Smooth muscle cell (in vitro differentiated cells): ENCODE data around the gene LUC7L2. TPM values are rescaled to one million over a fixed set of nuclear protein-coding genes. Genes with fewer than 3 reads are reported as not detected.
A peak's percentile ranks its signal among the peaks of the same experiment; 100 is the strongest.

ENCODE experiments used
- DNase-seq: peaks from one replicate; lab custom pipeline; 2025; ENCODE audit not compliant: unreplicated experiment; lab: John Stamatoyannopoulos, UW
- H2AFZ ChIP-seq: fragments of 200-600 bp; sonication (generic); 2 replicates; pipeline ENCODE4 v1.6.0; 2016; ENCODE audit warnings: antibody characterized with exemption, low read depth, mild to moderate bottlenecking
- H3F3A ChIP-seq: fragments of 200-600 bp; sonication (generic); 2 replicates; pipeline ENCODE4 v1.6.0; 2017; ENCODE audit warnings: antibody characterized with exemption, low read depth
- H3K27ac ChIP-seq: fragments of 200-600 bp; sonication (generic); 2 replicates; pipeline ENCODE4 v1.5.1; 2016; ENCODE audit warnings: low read depth, mild to moderate bottlenecking
- H3K27me3 ChIP-seq: fragments of 200-600 bp; sonication (generic); 2 replicates; pipeline ENCODE4 v1.6.1; 2016; ENCODE audit warnings: low read depth, mild to moderate bottlenecking
- H3K36me3 ChIP-seq: fragments of 200-600 bp; sonication (generic); 2 replicates; pipeline ENCODE4 v1.5.1; 2016; ENCODE audit warnings: low read depth
- H3K4me1 ChIP-seq: fragments of 200-600 bp; sonication (generic); 2 replicates; pipeline ENCODE4 v1.5.1; 2016; ENCODE audit warnings: low read depth
- H3K4me2 ChIP-seq: fragments of 200-600 bp; sonication (generic); 2 replicates; pipeline ENCODE4 v1.6.0; 2016; ENCODE audit warnings: mild to moderate bottlenecking
- H3K4me3 ChIP-seq: fragments of 200-600 bp; sonication (generic); 2 replicates; pipeline ENCODE4 v1.5.1; 2016; ENCODE audit warnings: mild to moderate bottlenecking
- H3K79me2 ChIP-seq: fragments of 200-600 bp; sonication (generic); 2 replicates; pipeline ENCODE4 v1.6.0; 2016; ENCODE audit warnings: low read depth, mild to moderate bottlenecking
- H3K9ac ChIP-seq: fragments of 200-600 bp; sonication (generic); 2 replicates; pipeline ENCODE4 v1.6.0; 2016; ENCODE audit warnings: low read depth
- H3K9me3 ChIP-seq: fragments of 200-600 bp; sonication (generic); replicated peaks from 2 replicates; pipeline ENCODE4 v1.5.1; 2016; ENCODE audit warnings: low read depth
- H4K20me1 ChIP-seq: fragments of 200-600 bp; sonication (generic); 2 replicates; pipeline ENCODE4 v1.6.0; 2016; ENCODE audit warnings: low read depth
- WGBS: methylation state at CpG from one replicate; pipeline ENCODE4 v1.1.7; 2016; ENCODE audit warnings: low lambda C conversion rate; 5-methylcytosine and 5-hydroxymethylcytosine counted together
- polyA plus RNA-seq: library from polyadenylated mRNA; unstranded; fragments of >200 nt; fragmentation: Nextera tagmentation; extraction: Ambion mirVana; gene quantifications from 2 replicates; pipeline ENCODE4 v1.2.1, GENCODE V29; 2016
- total RNA-seq: library from RNA; depleted of rRNA; stranded (reverse); fragments of >200 nt; gene quantifications from 2 replicates; pipeline ENCODE4 v1.2.3, GENCODE V29; 2014
- TF ChIP-seq, protein P1 (sequence below): fragments of 200-600 bp; sonication (generic); IDR thresholded peaks from 2 replicates; pipeline ENCODE4 v1.5.1; 2017; ENCODE audit warnings: borderline replicate concordance, mild to moderate bottlenecking, antibody characterized with exemption; ENCODE audit not compliant: insufficient read depth, poor library complexity, severe bottlenecking

Gene LUC7L2
- total and polyA plus RNA-seq, 2 experiments from 2014 or later: 60.0 to 70.5 TPM

DNA sequence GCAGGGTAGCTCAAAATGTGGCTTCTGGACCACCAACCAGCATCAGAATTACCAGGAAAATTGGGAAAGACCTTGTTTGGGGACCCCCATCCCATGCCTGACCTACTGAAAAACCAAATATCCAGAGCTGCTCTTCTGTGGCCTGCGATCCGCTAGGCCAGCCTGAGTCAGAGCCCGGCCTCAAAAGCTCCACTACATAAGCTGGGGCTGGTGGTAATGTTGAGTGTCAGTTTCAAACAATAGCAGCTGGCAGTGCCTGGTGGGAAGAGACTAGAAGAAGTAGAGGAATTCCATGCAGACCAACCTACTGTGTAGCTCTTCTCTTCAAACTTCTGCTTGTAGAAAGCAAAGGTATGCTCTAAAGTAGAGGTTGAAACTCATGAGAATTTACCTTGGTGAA is 71.8 kb downstream of the LUC7L2 start:
- no peak overlapping the region for H3K4me2 ChIP-seq
- no peaks in the 10 kb centered on the region for H3K36me3 ChIP-seq
- peak overlapping the region; percentile 3 for H3K27ac ChIP-seq
- no peak overlapping the region for H2AFZ ChIP-seq
- H3F3A ChIP-seq: peaks cover 6% of the 10 kb centered on the region
- H3K4me3 ChIP-seq: no peak overlapping the region
- H3K27me3 ChIP-seq: no peaks in the 10 kb centered on the region
- no peak for DNase-seq
- no peaks in the 10 kb centered on the region for H3K4me1 ChIP-seq
- H3K79me2 ChIP-seq: no peaks in the 10 kb centered on the region
- 71% methylated on average over 3 of the region's 3 CpGs for WGBS
- no peak overlapping the region for H3K9ac ChIP-seq
- H4K20me1 ChIP-seq: peaks cover 9% of the 10 kb centered on the region
- TF ChIP-seq, protein P1, sequence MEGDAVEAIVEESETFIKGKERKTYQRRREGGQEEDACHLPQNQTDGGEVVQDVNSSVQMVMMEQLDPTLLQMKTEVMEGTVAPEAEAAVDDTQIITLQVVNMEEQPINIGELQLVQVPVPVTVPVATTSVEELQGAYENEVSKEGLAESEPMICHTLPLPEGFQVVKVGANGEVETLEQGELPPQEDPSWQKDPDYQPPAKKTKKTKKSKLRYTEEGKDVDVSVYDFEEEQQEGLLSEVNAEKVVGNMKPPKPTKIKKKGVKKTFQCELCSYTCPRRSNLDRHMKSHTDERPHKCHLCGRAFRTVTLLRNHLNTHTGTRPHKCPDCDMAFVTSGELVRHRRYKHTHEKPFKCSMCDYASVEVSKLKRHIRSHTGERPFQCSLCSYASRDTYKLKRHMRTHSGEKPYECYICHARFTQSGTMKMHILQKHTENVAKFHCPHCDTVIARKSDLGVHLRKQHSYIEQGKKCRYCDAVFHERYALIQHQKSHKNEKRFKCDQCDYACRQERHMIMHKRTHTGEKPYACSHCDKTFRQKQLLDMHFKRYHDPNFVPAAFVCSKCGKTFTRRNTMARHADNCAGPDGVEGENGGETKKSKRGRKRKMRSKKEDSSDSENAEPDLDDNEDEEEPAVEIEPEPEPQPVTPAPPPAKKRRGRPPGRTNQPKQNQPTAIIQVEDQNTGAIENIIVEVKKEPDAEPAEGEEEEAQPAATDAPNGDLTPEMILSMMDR: no peak
- H3K9me3 ChIP-seq: no peaks in the 10 kb centered on the region

DNA sequence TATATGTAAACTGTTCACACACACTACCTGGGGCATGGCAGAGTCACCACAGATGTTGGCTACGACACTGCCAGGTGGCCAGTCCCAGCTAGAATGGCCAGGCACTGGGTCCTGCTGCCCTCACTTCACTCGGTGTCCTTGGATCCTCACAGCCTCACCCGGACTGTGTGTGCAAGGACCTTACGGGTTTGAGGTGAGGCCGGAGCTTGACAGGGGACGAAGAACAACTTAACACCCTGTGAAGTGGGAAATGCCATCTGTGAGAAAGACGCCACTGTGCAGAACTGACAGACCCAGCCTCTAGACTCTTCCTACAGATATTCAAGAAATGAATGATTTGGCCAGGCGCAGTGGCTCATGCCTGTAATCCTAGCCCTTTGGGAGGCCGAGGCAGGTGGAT is 77.1 kb downstream of the LUC7L2 start:
- DNase-seq: no peak
- H3K4me3 ChIP-seq: no peak overlapping the region
- no peak overlapping the region for H3K9ac ChIP-seq
- H2AFZ ChIP-seq: no peak overlapping the region
- no peaks in the 10 kb centered on the region for H3K27me3 ChIP-seq
- TF ChIP-seq, protein P1: no peak
- H3K36me3 ChIP-seq: no peaks in the 10 kb centered on the region
- WGBS: 96% methylated on average over 9 of the region's 9 CpGs
- no peak overlapping the region for H3K27ac ChIP-seq
- no peaks in the 10 kb centered on the region for H4K20me1 ChIP-seq
- H3K79me2 ChIP-seq: no peaks in the 10 kb centered on the region
- H3F3A ChIP-seq: peaks cover 6% of the 10 kb centered on the region
- no peaks in the 10 kb centered on the region for H3K4me1 ChIP-seq
- no peak overlapping the region for H3K4me2 ChIP-seq
- no peaks in the 10 kb centered on the region for H3K9me3 ChIP-seq

- no peak overlapping the region for H3K27ac ChIP-seq
- no peak overlapping the region for H3K9ac ChIP-seq
- H2AFZ ChIP-seq: no peak overlapping the region
- no peak overlapping the region for H3K4me3 ChIP-seq
- H3K4me1 ChIP-seq: no peaks in the 10 kb centered on the region
- H3K36me3 ChIP-seq: no peaks in the 10 kb centered on the region
- TF ChIP-seq, protein P1: no peak
- H3F3A ChIP-seq: peaks cover under 1% of the 10 kb centered on the region
- no peaks in the 10 kb centered on the region for H4K20me1 ChIP-seq
- DNase-seq: no peak
- WGBS: 94% methylated on average over 7 of the region's 7 CpGs
- no peaks in the 10 kb centered on the region for H3K9me3 ChIP-seq
- no peaks in the 10 kb centered on the region for H3K27me3 ChIP-seq
- no peaks in the 10 kb centered on the region for H3K79me2 ChIP-seq
- H3K4me2 ChIP-seq: no peak overlapping the region
Measured at GRCh38 chr7:139439375-139439774, 79.7 kb downstream of the LUC7L2 start.

DNA sequence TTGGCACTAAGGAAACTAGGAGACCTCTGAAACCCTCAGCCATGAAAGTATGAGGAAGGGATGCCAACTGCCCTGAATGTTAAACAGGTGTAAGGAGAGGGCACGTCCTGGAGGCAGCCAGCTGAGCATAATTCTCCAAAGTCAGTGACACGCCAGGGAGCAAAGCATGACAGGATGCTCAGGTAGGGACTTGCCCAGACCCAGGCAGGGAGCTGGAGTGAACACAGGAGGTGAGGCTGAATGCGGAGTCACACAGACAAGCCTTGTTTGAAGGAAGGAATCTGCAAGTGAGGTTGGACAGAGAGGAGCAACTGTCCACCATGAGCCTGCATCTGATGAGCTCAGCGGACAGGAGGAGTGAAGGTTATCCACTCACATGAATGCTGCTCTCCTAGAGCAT is 82.3 kb downstream of the LUC7L2 start:
- no peak for DNase-seq
- Histone ChIP-seq H3K27ac (no peak overlapping the region), H4K20me1 (no peaks in the 10 kb centered on the region), H3K9ac (no peak overlapping the region), H3F3A (no peaks in the 10 kb centered on the region), H3K4me1 (no peaks in the 10 kb centered on the region), H3K4me2 (no peak overlapping the region), H3K9me3 (no peaks in the 10 kb centered on the region), H3K79me2 (no peaks in the 10 kb centered on the region), H3K36me3 (no peaks in the 10 kb centered on the region), H2AFZ (no peak overlapping the region), H3K27me3 (no peaks in the 10 kb centered on the region), H3K4me3 (no peak overlapping the region)
- WGBS: 78% methylated on average over 4 of the region's 4 CpGs
- TF ChIP-seq, protein P1: no peak
